Ectodermal cell (in vitro differentiated cells): ENCODE results near the gene PGPEP1. TPM values are rescaled to one million over a fixed set of nuclear protein-coding genes. Genes with fewer than 3 reads are reported as not detected.
A peak's percentile ranks its signal among the peaks of the same experiment; 100 is the strongest.

ENCODE experiments used
- H3K27ac ChIP-seq: 2 replicates; pipeline ENCODE4 v1.7.0; 2013; ENCODE audit warnings: mild to moderate bottlenecking, low read depth, low read length; ENCODE audit not compliant: insufficient read depth, poor library complexity, severe bottlenecking
- H3K27me3 ChIP-seq: 2 replicates; pipeline ENCODE4 v1.7.0; 2013; ENCODE audit warnings: mild to moderate bottlenecking, low read length; ENCODE audit not compliant: insufficient read depth, control insufficient read depth, poor library complexity, severe bottlenecking
- H3K36me3 ChIP-seq: one replicate; pipeline ENCODE4 v1.7.0; 2013; ENCODE audit warnings: low read length; ENCODE audit not compliant: control insufficient read depth, insufficient read depth
- H3K4me1 ChIP-seq: one replicate; pipeline ENCODE4 v1.7.0; 2013; ENCODE audit warnings: low read length; ENCODE audit not compliant: control insufficient read depth, insufficient read depth
- H3K4me3 ChIP-seq: 2 replicates; pipeline ENCODE4 v1.7.0; 2013; ENCODE audit warnings: low read depth, low read length, control low read depth; ENCODE audit not compliant: insufficient read depth
- H3K9me3 ChIP-seq: 2 replicates; pipeline ENCODE4 v1.7.0; 2013; ENCODE audit warnings: mild to moderate bottlenecking, low read length, moderate library complexity; ENCODE audit not compliant: control insufficient read depth
- WGBS, 2 experiments: methylation state at CpG; one replicate each; pipeline ENCODE4 v1.1.7; 2013; ENCODE audit warnings: missing lambda C conversion rate in 2 of 2; 5-methylcytosine and 5-hydroxymethylcytosine counted together
- polyA plus RNA-seq, 4 experiments: library from polyadenylated mRNA; stranded (reverse); fragments of 50-300 nt; gene quantifications; one replicate each; pipeline ENCODE4 v1.2.3, GENCODE V29; 2013

The PGPEP1 gene, protein sequence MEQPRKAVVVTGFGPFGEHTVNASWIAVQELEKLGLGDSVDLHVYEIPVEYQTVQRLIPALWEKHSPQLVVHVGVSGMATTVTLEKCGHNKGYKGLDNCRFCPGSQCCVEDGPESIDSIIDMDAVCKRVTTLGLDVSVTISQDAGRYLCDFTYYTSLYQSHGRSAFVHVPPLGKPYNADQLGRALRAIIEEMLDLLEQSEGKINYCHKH
- 4.6 TPM for polyA plus RNA-seq (2013, experiment 1 of 4)
- 7.8 TPM for polyA plus RNA-seq (2013, experiment 2 of 4)
- polyA plus RNA-seq (2013, experiment 3 of 4), result 4.3 TPM
- polyA plus RNA-seq (2013, experiment 4 of 4), result 3.7 TPM

DNA sequence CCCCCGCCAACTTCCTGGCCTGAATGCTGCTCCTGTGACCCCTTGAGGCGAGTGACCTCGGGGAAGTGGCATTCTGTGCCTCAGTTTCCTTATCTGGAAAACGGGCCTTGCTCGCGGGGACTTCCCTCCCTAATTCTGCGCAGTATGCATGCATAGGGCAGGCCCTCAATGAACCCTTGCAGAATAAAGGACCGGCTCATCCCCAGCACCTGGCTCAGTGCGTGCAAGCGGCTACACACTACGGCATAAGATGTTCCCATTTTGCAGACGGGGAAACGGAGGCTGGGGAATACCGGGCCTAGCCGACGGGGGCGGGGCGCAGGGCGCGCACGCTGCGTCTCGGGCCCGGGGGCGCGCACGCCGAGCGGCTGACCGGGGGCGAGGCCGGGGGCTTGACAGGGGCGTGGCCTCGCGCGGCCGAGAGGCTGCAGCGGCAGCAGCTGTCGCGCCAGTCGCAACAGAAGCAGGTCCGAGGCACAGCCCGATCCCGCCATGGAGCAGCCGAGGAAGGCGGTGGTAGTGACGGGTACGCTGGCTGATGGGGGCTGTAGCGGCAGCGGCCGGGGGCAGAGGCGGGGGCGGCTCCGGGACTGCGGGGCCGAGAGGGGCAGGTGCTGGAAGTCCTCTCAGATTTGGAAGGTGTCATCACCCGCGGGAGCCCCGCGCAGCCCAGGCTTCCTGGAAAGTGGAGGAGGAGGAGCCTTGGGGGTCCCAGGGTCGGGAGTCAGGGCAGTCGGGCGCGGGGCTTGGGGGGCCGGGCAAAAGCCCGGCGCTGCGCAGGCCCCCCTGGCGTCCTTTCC lies at the start of gene PGPEP1:
Gene PGPEP1, plus strand, starts transcription at position 409 of the 800 bp plus-strand sequence. Its CDS starts 84 bp downstream, at position 493.
- H3K9me3 ChIP-seq, result no peaks in the 10 kb centered on the region
- WGBS, 2 experiments, result 8% methylated on average over 69 of the region's 69 CpGs
- H3K4me1 ChIP-seq, result peaks cover 12% of the 10 kb centered on the region
- H3K4me3 ChIP-seq, result peak within 1 kb of the TSS; percentile 58
- H3K27me3 ChIP-seq, result peaks cover 12% of the 10 kb centered on the region
- no peaks in the 10 kb centered on the region for H3K36me3 ChIP-seq
- H3K27ac ChIP-seq, result no peak within 1 kb of the TSS

DNA sequence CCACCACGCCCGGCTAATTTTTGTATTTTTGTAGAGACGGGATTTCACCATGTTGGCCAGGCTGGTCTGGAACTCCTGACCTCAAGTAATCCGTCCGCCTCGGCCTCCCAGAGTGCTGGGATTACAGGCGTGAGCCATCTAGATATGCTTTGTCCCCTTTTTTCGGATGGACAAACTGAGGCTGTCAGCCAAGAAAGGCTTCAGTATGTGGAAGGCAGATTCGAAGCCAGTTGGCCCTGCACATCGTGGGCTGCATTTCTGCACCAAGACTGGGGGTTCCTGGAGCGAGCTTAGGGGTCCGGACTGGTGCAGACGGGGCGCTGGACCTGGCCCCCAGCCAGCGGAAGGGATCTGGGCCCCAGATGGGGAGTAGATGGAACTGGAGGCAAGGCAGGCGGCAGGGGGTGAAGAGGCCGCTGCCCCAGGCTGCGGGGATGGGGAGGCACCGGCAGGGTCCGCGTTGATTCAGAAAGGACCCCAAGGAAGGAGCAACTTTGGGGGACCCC lies 49.3 kb upstream of the PGPEP1 start:
- Histone ChIP-seq H3K27ac (no peak overlapping the region), H3K36me3 (no peaks in the 10 kb centered on the region), H3K9me3 (no peaks in the 10 kb centered on the region), H3K27me3 (no peaks in the 10 kb centered on the region), H3K4me1 (peaks cover 35% of the 10 kb centered on the region), H3K4me3 (peak overlapping the region; percentile 67)
- WGBS, 2 experiments, result 50 to 54% methylated on average over 21 of the region's 21 CpGs

DNA sequence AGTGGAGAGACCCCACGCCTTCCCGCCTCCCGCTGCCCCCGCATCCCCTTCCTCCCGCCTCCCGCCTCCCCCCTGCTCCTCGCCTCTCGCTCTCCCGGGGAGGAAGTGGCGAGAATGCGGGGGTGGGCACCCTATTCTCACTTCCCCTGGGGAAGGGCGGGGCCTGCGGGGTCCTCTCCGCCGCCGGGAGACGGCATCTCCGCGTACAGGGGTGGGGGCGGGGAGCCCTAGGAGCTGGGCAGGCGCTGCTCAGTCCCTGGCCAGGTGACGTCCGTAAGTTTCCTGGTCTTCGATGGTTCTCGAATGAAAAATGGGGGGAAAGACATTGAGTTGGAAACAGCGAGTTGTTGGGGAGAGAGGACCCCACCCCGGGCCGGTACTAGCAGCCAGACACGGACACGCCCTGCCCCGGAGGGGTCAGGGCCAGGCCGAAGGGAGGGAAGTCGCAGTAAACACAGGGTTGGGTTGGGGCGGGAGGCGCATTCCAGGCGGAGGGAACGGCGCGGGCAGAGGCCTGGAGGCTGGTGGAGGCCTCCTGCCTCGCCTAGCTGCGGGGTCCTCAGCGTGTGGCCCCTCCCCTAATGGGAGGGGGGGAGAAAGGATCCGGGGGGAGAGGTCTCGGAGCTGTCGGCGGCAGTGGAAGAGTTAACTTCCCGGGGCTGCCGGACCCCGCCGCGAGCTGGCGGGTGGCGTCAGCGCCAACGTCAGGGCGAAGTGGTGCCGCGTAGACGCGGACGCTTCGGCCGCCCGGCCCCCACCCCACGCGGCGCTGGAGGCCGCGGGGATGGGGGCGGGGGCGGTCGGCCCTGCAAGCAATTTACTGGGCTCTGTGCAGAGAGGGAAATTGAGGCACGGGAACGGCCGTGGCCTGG lies 48.6 kb upstream of the PGPEP1 start:
- H3K27me3 ChIP-seq, result no peaks in the 10 kb centered on the region
- peaks cover 30% of the 10 kb centered on the region for H3K4me1 ChIP-seq
- peak overlapping the region; percentile 67 for H3K4me3 ChIP-seq
- peak overlapping the region; percentile 93 for H3K27ac ChIP-seq
- no peaks in the 10 kb centered on the region for H3K36me3 ChIP-seq
- H3K9me3 ChIP-seq, result no peaks in the 10 kb centered on the region
- 0% methylated on average over 75 of the region's 75 CpGs for WGBS, 2 experiments

DNA sequence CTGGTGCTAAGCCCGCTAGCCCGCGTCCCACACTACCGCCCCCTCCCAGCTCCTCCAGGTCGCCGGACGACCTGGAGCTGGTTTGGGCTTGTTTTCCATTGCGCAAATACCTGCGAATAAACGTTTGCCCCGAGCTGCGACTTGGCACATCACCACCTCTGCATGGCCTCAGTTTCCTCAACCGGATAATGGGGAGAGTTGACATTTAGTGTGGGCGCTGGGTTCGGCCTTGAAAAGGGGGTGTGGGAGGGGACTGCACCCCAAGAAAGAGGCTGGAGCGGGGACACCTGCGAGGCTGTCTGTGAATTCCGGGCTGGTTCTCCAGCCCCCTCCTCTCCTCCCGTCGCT lies 48.0 kb upstream of the PGPEP1 start:
- 0% methylated on average over 20 of the region's 20 CpGs for WGBS, 2 experiments
- Histone ChIP-seq H3K4me1 (peaks cover 30% of the 10 kb centered on the region), H3K9me3 (no peaks in the 10 kb centered on the region), H3K36me3 (no peaks in the 10 kb centered on the region), H3K27ac (peak overlapping the region; percentile 93), H3K4me3 (peak overlapping the region; percentile 67), H3K27me3 (no peaks in the 10 kb centered on the region)

DNA sequence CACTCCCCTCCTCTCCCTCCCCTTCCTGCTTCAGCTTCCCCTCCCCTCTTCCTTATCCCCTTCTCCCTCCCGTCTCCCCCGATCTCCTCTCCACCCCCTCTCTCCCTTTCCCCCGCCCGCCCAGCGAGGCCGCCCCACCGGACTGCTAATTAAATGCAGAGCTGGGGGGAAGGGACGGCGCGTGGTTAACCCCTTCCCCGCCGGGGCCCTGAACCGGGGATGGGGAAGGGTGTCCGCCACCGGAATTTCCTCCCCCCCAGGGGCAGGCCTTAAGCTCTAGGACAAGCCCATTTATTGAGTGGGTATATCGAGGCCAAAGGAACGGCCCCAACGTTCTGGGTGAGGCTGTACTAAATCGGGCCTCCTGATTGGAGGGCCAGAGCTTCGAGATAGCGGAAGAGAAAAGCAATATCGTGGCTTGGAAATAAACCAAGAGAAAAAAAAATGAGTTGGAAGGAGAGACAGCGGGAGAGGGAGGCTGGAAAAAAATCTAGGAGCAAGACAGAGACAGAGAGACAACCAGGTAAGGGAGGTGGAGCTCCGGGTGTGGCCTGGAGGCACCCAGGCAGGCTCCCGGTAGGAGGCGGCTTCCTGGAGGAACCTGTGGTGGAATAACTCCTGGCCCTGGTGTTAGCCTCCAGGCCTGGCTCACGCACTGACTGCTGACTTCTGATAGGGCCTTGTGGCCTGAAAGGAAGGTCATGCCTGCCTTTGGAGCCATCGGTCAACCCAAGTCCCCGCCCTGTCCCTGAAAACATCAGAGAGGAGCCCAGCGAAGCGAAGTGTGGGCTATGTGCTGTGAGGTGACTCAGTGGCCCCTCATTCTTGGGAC lies 47.4 kb upstream of the PGPEP1 start:
- Histone ChIP-seq H3K27me3 (no peaks in the 10 kb centered on the region), H3K36me3 (no peaks in the 10 kb centered on the region), H3K27ac (peak overlapping the region; percentile 93), H3K4me1 (peaks cover 24% of the 10 kb centered on the region), H3K9me3 (no peaks in the 10 kb centered on the region), H3K4me3 (peak overlapping the region; percentile 67)
- 5 to 6% methylated on average over 26 to 29 of the region's 31 CpGs for WGBS, 2 experiments

DNA sequence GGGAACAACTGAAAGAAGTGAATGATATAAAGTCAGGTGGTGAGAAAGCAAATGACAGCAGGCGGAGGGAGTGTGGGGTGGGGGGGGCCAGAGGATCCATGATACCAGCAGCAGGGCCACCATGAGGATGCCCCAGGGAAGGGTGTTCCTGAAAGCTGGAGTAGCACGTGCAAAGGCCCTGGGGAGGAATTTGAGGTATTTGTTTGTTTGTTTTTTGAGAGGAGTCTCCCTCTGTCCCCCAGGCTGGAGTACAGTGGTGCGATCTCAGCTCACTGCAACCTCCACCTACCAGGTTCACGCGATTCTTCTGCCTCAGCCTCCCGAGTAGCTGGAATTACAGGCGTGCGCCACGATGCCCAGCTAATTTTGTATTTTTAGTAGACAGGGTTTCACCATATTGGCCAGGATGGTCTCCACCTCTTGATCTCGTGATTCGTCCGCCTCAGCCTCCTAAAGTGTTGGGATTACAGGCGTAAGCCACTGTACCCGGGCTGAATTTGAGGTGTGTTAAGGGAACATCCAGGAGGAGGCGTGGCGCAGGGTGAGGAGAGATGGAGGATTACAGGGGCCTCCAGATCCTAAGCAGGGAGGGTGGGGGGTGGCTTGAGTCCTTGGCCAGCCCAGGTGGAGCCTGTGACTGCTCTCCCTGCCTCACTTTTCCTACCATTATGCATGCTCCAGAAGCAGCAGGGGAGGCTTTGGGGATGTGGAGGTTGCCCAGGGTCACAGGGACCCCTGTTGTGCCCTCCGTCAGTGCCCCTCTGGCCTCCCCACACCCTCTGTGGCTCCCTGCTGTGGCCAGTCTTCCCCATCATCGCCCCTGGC lies 46.5 kb upstream of the PGPEP1 start:
- H3K9me3 ChIP-seq, result no peaks in the 10 kb centered on the region
- H3K27me3 ChIP-seq, result no peaks in the 10 kb centered on the region
- no peak overlapping the region for H3K4me3 ChIP-seq
- H3K4me1 ChIP-seq, result peaks cover 19% of the 10 kb centered on the region
- H3K27ac ChIP-seq, result peak overlapping the region; percentile 74
- WGBS, 2 experiments, result 57 to 60% methylated on average over 18 of the region's 18 CpGs
- H3K36me3 ChIP-seq, result no peaks in the 10 kb centered on the region

DNA sequence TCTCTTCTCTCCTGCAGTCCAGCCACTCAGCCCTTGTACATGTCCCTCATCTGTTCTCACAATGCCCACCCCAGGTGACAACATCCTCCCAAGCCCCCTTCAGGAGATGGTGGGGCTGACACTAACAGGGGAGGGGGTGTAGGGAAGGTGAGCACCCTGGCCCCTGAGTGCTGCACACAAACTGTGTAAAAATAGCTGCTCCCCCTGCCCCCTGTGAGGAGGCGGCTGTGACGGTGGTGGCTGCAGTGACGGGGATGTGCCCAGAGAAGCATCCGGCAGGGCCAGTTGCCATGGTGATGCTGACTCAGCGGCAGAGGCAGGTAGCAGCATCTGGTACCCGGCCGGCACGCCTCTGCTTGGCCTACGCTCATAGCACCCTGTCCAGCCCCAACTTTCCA lies 45.9 kb upstream of the PGPEP1 start:
- 43 to 52% methylated on average over 9 of the region's 9 CpGs for WGBS, 2 experiments
- Histone ChIP-seq H3K36me3 (no peaks in the 10 kb centered on the region), H3K4me1 (peaks cover 19% of the 10 kb centered on the region), H3K27ac (no peak overlapping the region), H3K27me3 (no peaks in the 10 kb centered on the region), H3K9me3 (no peaks in the 10 kb centered on the region), H3K4me3 (no peak overlapping the region)

DNA sequence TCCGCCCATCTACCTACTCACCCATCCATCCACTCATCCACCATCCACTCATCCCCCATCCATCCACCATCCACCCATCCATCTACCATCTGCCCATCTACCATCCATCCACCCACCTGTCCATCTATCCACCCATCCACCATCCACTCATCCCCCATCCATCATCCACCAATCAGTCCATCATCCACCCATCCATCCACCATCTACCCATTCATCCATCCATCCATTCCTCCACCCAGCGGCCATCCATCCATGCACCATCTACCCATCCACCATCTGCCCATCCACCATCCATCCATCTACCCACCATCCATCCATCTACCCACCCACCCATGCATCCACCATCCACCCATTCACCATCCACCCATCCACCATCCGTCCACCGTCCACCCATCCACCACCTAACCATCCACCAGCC lies 45.4 kb upstream of the PGPEP1 start:
- WGBS, 2 experiments, result 82 to 83% methylated on average over 4 of the region's 4 CpGs
- Histone ChIP-seq H3K9me3 (no peaks in the 10 kb centered on the region), H3K36me3 (no peaks in the 10 kb centered on the region)

DNA sequence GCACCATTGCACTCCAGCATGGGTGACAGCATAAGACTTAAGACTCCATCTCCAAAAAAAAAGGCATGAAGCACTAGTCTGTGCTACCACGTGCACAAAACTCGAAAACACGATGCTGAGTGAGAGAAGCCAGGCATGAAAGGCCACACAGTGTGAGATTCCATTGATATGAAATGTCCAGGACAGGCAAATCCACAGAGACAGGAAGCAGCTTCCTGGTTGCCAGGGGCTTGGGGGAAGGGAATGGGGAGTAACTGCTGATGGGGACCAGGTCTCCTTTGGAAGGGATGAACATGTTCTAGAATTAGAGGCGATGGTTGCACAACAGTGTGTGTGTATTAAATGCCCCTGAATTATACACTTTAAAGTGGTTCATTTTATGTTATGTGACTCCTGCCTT lies 43.1 kb upstream of the PGPEP1 start:
- Histone ChIP-seq H3K27me3 (no peaks in the 10 kb centered on the region), H3K9me3 (no peaks in the 10 kb centered on the region), H3K27ac (no peak overlapping the region), H3K36me3 (no peaks in the 10 kb centered on the region), H3K4me3 (no peak overlapping the region), H3K4me1 (peaks cover 11% of the 10 kb centered on the region)
- WGBS, 2 experiments, result 73 to 76% methylated on average over 4 of the region's 4 CpGs

More for the DNA sequence above, 45.4 kb upstream of the PGPEP1 start:
- Histone ChIP-seq H3K27ac (no peak overlapping the region), H3K27me3 (no peaks in the 10 kb centered on the region), H3K4me1 (peaks cover 19% of the 10 kb centered on the region), H3K4me3 (no peak overlapping the region)
